GM04504 (cell line): ENCODE measurements around the gene TPX2.
"Not testable (repeated sequence)": the region's sequence is repeated elsewhere in the genome, so short reads cannot be mapped to it uniquely, and the experiment has no call there.

Experiments
- DNase-seq: peaks from one replicate; pipeline ENCODE4 v3.0.0-alpha.2; 2012; ENCODE audit warnings: low read depth

Gene TPX2

GRCh38 chr20:31720486-31721407 is 18.3 kb upstream of the TPX2 start:
- DNase-seq = no peak

- DNase-seq = no peak
These were observed 17.5 kb upstream of the TPX2 start for GRCh38 chr20:31721408-31722256.

GRCh38 chr20:31722257-31723068 is 16.6 kb upstream of the TPX2 start, which contains the start of gene BCL2L1:
Gene BCL2L1, minus strand, starts transcription at chr20:31722868. Its CDS starts 650 bp downstream, at chr20:31722218.
- DNase-seq = peak; percentile 70

- no peak for DNase-seq
These were observed 16.1 kb upstream of the TPX2 start for GRCh38 chr20:31723069-31723318.

GRCh38 chr20:31723319-31724078 is 15.6 kb upstream of the TPX2 start:
- DNase-seq = peak; percentile 95

- no peak for DNase-seq
These were observed 7.8 kb upstream of the TPX2 start for GRCh38 chr20:31731321-31731717.

- DNase-seq = no peak
These were observed 474 bp downstream of the TPX2 start for GRCh38 chr20:31739550-31739977.

- DNase-seq = no peak
These were observed 1.1 kb downstream of the TPX2 start for GRCh38 chr20:31740208-31740607.

- no peak for DNase-seq
These were observed 1.7 kb downstream of the TPX2 start for GRCh38 chr20:31740656-31741323.

- no peak for DNase-seq
These were observed 7.2 kb downstream of the TPX2 start for GRCh38 chr20:31746068-31746878.

- not testable (repeated sequence) for DNase-seq
These were observed 7.9 kb downstream of the TPX2 start for GRCh38 chr20:31747028-31747427.

GRCh38 chr20:31747640-31748039 is 8.6 kb downstream of the TPX2 start:
- DNase-seq = peak; percentile 36

- no peak for DNase-seq
These were observed 10.1 kb downstream of the TPX2 start for GRCh38 chr20:31749223-31749622.

- peak; percentile 87 for DNase-seq
These were observed 12.0 kb downstream of the TPX2 start for GRCh38 chr20:31751126-31751525.

- no peak for DNase-seq
These were observed 18.2 kb downstream of the TPX2 start for GRCh38 chr20:31757254-31757653.

GRCh38 chr20:31758521-31758920 is 19.4 kb downstream of the TPX2 start:
- DNase-seq = no peak

- no peak for DNase-seq
These were observed 19.9 kb downstream of the TPX2 start for GRCh38 chr20:31758991-31759390.

GRCh38 chr20:31759836-31760518 is 20.9 kb downstream of the TPX2 start:
- no peak for DNase-seq

- DNase-seq = no peak
These were observed 21.6 kb downstream of the TPX2 start for GRCh38 chr20:31760519-31761240.
